ENCODE data around the gene GRHL1. TPM values are rescaled to one million over a fixed set of nuclear protein-coding genes. Genes with fewer than 3 reads are reported as not detected.

The GRHL1 gene
- total RNA-seq, 4 donors from 2014 or later = 0.29 to 1.0 (median 0.75) TPM

GRCh38 chr2:10026940-10027569 lies 75.6 kb downstream of the GRHL1 start:
- Histone ChIP-seq H3K36me3 (no peaks in the 10 kb centered on the region), H3K27me3 (no peaks in the 10 kb centered on the region), H3K27ac (no peak overlapping the region), H3K4me1 (peaks cover 0 to 13% of the 10 kb centered on the region in 2 donors), H3K9me3 (no peaks in the 10 kb centered on the region), H3K4me3 (no peak overlapping the region)
- DNase-seq (no peak), ATAC-seq (no peak)
- TF ChIP-seq POLR2A (IDR thresholded peaks at IDR 0.05) (no peak), CTCF (IDR thresholded peaks at IDR 0.05 in 4 of 5, conservative IDR thresholded peaks at IDR 0.05 in 1 of 5) (no peak)
- in situ Hi-C loops (cut with MboI; ENCODE audit: low sequenced_read_pairs in 4 of 4) = loop anchor here in 2 of 4 donors (25.0 kb wide), 2 partner anchors 215 to 390 kb away; partner anchors contain the start of gene YWHAQ (in 1 of the 2)
- intact Hi-C loops (cut with DNase I; ENCODE audit: low total_unique reads) = no loop called here

GRCh38 chr2:10027660-10028330 lies 76.3 kb downstream of the GRHL1 start:
- ATAC-seq (no peak), DNase-seq (no peak)
- H3K9me3 ChIP-seq = no peaks in the 10 kb centered on the region
- TF ChIP-seq CTCF (IDR thresholded peaks at IDR 0.05 in 4 of 5, conservative IDR thresholded peaks at IDR 0.05 in 1 of 5) (no peak), POLR2A (IDR thresholded peaks at IDR 0.05) (no peak)
- intact Hi-C loops (cut with DNase I; ENCODE audit: low total_unique reads) = no loop called here
- H3K27ac ChIP-seq = peak overlapping the region in 3 of 4 donors; percentile 20 to 65 (median 54)
- peaks cover 0 to 13% of the 10 kb centered on the region in 2 donors for H3K4me1 ChIP-seq
- in situ Hi-C loops (cut with MboI; ENCODE audit: low sequenced_read_pairs in 4 of 4) = loop anchor here in 2 of 4 donors (25.0 kb wide), 2 partner anchors 215 to 390 kb away; partner anchors contain the start of gene YWHAQ (in 1 of the 2)
- no peak overlapping the region for H3K4me3 ChIP-seq
- H3K27me3 ChIP-seq = no peaks in the 10 kb centered on the region
- no peaks in the 10 kb centered on the region for H3K36me3 ChIP-seq

- TF ChIP-seq POLR2A (IDR thresholded peaks at IDR 0.05) = no peak
- no peak for TF ChIP-seq CTCF (IDR thresholded peaks at IDR 0.05 in 4 of 5, conservative IDR thresholded peaks at IDR 0.05 in 1 of 5)
- no peak for DNase-seq
- Histone ChIP-seq H3K36me3 (no peaks in the 10 kb centered on the region), H3K9me3 (no peaks in the 10 kb centered on the region), H3K4me1 (peaks cover 0 to 13% of the 10 kb centered on the region in 2 donors), H3K27me3 (no peaks in the 10 kb centered on the region), H3K4me3 (no peak overlapping the region), H3K27ac (peak overlapping the region; percentile 44 to 65 (median 55))
- in situ Hi-C loops (cut with MboI; ENCODE audit: low sequenced_read_pairs in 4 of 4) = loop anchor here in 2 of 4 donors (25.0 kb wide), 2 partner anchors 216 to 391 kb away; partner anchors contain the start of gene YWHAQ (in 1 of the 2)
- intact Hi-C loops (cut with DNase I; ENCODE audit: low total_unique reads) = no loop called here
- ATAC-seq = no peak
These were observed 77.0 kb downstream of the GRHL1 start for GRCh38 chr2:10028407-10028987.

- DNase-seq (peak in 1 of 2 donors; percentile 39), ATAC-seq (peak; percentile 36 to 40)
- intact Hi-C loops (cut with DNase I; ENCODE audit: low total_unique reads) (no loop called here), in situ Hi-C loops (cut with MboI; ENCODE audit: low sequenced_read_pairs in 4 of 4) (loop anchor here in 2 of 4 donors (25.0 kb wide), 2 partner anchors 217 to 392 kb away; partner anchors contain the start of gene YWHAQ (in 1 of the 2))
- Histone ChIP-seq H3K4me1 (peaks cover 0 to 13% of the 10 kb centered on the region in 2 donors), H3K4me3 (peak overlapping the region in 1 of 4 donors; percentile 6), H3K36me3 (no peaks in the 10 kb centered on the region), H3K9me3 (no peaks in the 10 kb centered on the region), H3K27me3 (no peaks in the 10 kb centered on the region), H3K27ac (peak overlapping the region; percentile 44 to 65 (median 55))
- no peak for TF ChIP-seq CTCF (IDR thresholded peaks at IDR 0.05 in 4 of 5, conservative IDR thresholded peaks at IDR 0.05 in 1 of 5)
- TF ChIP-seq POLR2A (IDR thresholded peaks at IDR 0.05) = peak; percentile 10 to 26
These were observed 77.7 kb downstream of the GRHL1 start for GRCh38 chr2:10028988-10029874.
